DMS53 treated with DMSO at 0.1 percent for 48 hours (cell line): ENCODE data around the gene ADAMTS6.
"Not testable (repeated sequence)": the region's sequence is repeated elsewhere in the genome, so short reads cannot be mapped to it uniquely, and the experiment has no call there.

ENCODE experiments used
- DNase-seq: peaks from one replicate; lab custom pipeline; 2025; ENCODE audit not compliant: unreplicated experiment; lab: John Stamatoyannopoulos, UW

ADAMTS6 gene

GRCh38 chr5:65203746-65204145, 278.0 kb downstream of the ADAMTS6 start:
- DNase-seq: no peak

GRCh38 chr5:65199993-65200675, 281.6 kb downstream of the ADAMTS6 start:
- DNase-seq: no peak

GRCh38 chr5:65198456-65199120, 283.1 kb downstream of the ADAMTS6 start:
- no peak for DNase-seq

GRCh38 chr5:65197531-65198455, 283.9 kb downstream of the ADAMTS6 start:
- no peak for DNase-seq

GRCh38 chr5:65194871-65195270, 286.8 kb downstream of the ADAMTS6 start:
- DNase-seq: no peak

- DNase-seq: no peak
Observed at GRCh38 chr5:65192331-65192730, 289.4 kb downstream of the ADAMTS6 start.

GRCh38 chr5:65191554-65192135, 290.1 kb downstream of the ADAMTS6 start:
- DNase-seq: no peak

- no peak for DNase-seq
Observed at GRCh38 chr5:65190328-65191053, 291.2 kb downstream of the ADAMTS6 start.

GRCh38 chr5:65186646-65187227, 295.0 kb downstream of the ADAMTS6 start:
- DNase-seq: no peak

- no peak for DNase-seq
Observed at GRCh38 chr5:65185468-65185867, 296.3 kb downstream of the ADAMTS6 start.

- DNase-seq: no peak
Observed at GRCh38 chr5:65184780-65185179, 296.9 kb downstream of the ADAMTS6 start.

GRCh38 chr5:65174231-65174630, 307.5 kb downstream of the ADAMTS6 start:
- DNase-seq: not testable (repeated sequence)

- DNase-seq: no peak
Observed at GRCh38 chr5:65173130-65173525, 308.6 kb downstream of the ADAMTS6 start.

GRCh38 chr5:65172486-65173129, 309.1 kb downstream of the ADAMTS6 start:
- no peak for DNase-seq

GRCh38 chr5:65171645-65172044, 310.1 kb downstream of the ADAMTS6 start:
- no peak for DNase-seq

- DNase-seq: no peak
Observed at GRCh38 chr5:65163698-65164097, 318.0 kb downstream of the ADAMTS6 start.

GRCh38 chr5:65161655-65162054, 320.1 kb downstream of the ADAMTS6 start:
- DNase-seq: no peak

GRCh38 chr5:65157906-65158603, 323.7 kb downstream of the ADAMTS6 start:
- DNase-seq: no peak

GRCh38 chr5:65156933-65157332, 324.8 kb downstream of the ADAMTS6 start:
- no peak for DNase-seq
